Transverse colon (tissue), 4 donors: ENCODE data around the gene LCP1.
"Not testable (repeated sequence)": the region's sequence is repeated elsewhere in the genome, so short reads cannot be mapped to it uniquely, and the experiment has no call there.

Source experiments
- CTCF ChIP-seq, 5 experiments: fragments of 200-600 bp in 3 of 5; fragments of 450-650 bp in 2 of 5; sonication (generic) in 3 of 5; IDR thresholded peaks; 1 replicate in 2 of 5; 2 replicates in 3 of 5; pipeline ENCODE4 v1.5.1; 2016 to 2017; ENCODE audit warnings: antibody characterized with exemption in 5 of 5, inconsistent platforms in 3 of 5, mild to moderate bottlenecking in 2 of 5, moderate library complexity in 1 of 5
- EP300 ChIP-seq: sonication (generic); formaldehyde crosslinking; IDR thresholded peaks from one replicate; pipeline ENCODE4 v1.6.1; 2017; ENCODE audit warnings: antibody characterized with exemption, low read depth
- POLR2A ChIP-seq: fragments of 450-650 bp; IDR thresholded peaks from one replicate; pipeline ENCODE4 v1.6.1; 2016; ENCODE audit warnings: antibody characterized with exemption, mild to moderate bottlenecking, moderate library complexity
- POLR2AphosphoS5 ChIP-seq, 3 donors: sonication (generic); formaldehyde crosslinking; IDR thresholded peaks; one replicate each; pipeline ENCODE4 v1.6.1; 2016; ENCODE audit warnings: antibody characterized with exemption in 3 of 3

- not testable (repeated sequence) for TF ChIP-seq POLR2AphosphoS5 (IDR thresholded peaks at IDR 0.05); CTCF (IDR thresholded peaks at IDR 0.05); EP300; POLR2A
Measured at GRCh38 chr13:46214741-46215140, 32.8 kb upstream of the LCP1 start.
